Left cardiac atrium (tissue), 4 donors: Measurements from ENCODE around the gene GSC2. TPM values are rescaled to one million over a fixed set of nuclear protein-coding genes. Genes with fewer than 3 reads are reported as not detected.
A peak's percentile ranks its signal among the peaks of the same experiment; 100 is the strongest.

ENCODE experiments used
- ATAC-seq, 2 donors: fragments of 200-7000 bp; cut with Tn5 transposase; one replicate each; pipeline ENCODE4 v1.9.1; 2020; ENCODE audit warnings: mild to moderate bottlenecking in 2 of 2, moderate library complexity in 2 of 2
- DNase-seq: peaks from one replicate; pipeline ENCODE4 v3.0.0-alpha.2; 2020
- intact Hi-C, 2 donors: fragments of 100-400 bp; cut with DNase I; formaldehyde crosslinking; loops; one replicate each; pipeline versions ENCODE4 v1.14.1 to v1.15.1; 2022 to 2023
- total RNA-seq, 2 donors: library from RNA; stranded (reverse); fragmentation: NEBNext Ultra II Directional; extraction: Animal tissue kit (Norgen Biotek cat#: 25700); gene quantifications; one replicate each; pipeline ENCODE4 v1.2.1, GENCODE V29; 2021
- donor health status: DM: no; HTN: yes; CAD: no.
- donor health status: DM: no; HTN: yes; CAD: no; lungs with severe emphysema.
- donor health status: DM: yes; HTN: yes; CAD: no.
- donor health status: Dilated cardiomyopathy.

Gene GSC2
- total RNA-seq, 2 donors from 2014 or later, result not detected

DNA sequence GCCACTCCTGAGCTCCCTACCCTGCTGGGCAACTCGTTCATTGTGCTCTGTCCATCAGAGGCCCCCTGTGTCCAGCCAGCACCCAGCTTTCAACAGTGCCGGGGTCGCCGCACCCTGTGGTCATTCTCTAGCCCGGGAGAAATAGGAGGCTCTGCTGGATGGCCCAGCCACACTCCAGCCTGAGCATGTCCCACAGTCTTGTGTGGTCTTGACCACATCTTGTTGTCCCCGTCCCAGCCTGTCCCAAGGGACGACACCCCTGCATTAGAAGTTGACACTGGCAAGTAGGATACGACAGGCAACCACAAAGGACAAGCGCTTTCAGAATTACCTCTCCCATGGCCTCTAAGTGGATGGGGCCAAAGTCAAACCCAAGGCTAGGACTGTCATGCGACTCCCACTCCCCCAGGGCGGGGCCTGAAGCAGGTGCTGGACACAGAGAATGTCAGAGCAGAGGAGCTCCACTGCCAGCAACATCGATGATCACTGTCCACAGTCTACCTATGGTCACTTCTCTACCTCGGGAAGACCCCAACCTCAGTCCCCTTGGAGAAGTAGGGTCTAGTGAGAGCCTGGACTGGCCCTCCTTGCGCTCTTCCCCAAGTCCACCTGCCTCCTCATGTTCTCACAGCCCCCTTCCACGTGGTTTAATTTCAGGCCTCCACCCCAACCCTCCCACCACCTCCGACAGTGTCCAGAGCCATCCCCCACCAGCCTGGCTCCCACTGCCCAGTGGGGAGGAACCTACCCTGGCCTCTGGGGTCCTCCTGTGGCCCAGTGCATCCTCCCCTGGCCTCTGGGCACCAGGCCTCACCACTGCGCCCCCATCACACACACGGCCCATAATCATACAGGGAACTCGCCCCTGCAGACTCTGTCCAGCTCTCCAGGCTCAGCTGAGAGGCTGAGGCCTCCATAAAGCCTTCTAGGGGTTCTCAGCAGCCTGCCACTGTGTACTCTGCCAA, 23.5 kb downstream of the GSC2 start:
- ATAC-seq, result no peak
- intact Hi-C loops, result no loop called here
- no peak for DNase-seq

DNA sequence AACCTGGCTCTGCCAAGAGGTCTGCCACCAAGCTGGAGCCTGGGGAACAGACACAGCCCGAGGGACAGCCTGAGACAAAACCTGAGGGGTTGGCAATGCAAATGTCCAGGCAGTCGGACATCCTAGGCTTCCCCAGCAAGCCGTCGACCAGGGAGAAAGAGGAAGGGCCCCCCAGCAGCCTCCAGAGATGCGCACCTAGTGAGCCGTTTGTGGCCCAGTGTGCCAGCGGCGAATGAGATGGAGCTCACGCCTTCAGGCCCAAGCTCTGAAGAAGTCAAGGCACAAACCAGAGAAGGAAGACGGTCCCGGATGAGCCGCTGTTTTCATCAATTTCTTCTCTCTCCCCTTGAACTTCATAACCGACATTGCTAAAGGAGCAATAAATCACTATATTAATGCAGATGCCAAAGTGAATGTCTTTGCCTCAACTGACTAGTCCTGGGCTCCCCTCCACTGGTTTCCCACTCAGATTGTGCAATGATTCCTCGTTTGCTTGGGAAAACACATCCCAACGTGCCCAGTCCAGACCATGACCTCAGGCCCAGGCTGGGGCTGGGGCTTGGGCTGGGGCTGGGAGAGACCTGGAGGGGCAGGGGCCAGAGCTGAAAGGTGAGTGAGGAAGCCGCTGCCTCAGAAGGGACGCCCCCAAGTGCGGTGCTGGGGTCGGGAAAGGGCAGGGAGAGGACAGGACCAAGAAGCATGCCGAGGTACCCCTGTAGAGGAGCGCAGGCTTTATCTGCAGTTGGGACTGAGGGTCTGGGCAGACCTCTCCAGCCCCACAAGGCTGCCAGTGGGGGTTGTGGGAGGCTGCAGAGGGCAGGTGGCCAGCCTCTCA, 24.4 kb downstream of the GSC2 start:
- ATAC-seq (no peak), DNase-seq (no peak)
- intact Hi-C loops, result no loop called here

GRCh38 chr22:19125011-19125410, 25.1 kb downstream of the GSC2 start:
- no peak for DNase-seq
- ATAC-seq, result no peak
- intact Hi-C loops, result no loop called here

GRCh38 chr22:19124377-19124776, 25.7 kb downstream of the GSC2 start:
- ATAC-seq (no peak), DNase-seq (no peak)
- intact Hi-C loops, result no loop called here

DNA sequence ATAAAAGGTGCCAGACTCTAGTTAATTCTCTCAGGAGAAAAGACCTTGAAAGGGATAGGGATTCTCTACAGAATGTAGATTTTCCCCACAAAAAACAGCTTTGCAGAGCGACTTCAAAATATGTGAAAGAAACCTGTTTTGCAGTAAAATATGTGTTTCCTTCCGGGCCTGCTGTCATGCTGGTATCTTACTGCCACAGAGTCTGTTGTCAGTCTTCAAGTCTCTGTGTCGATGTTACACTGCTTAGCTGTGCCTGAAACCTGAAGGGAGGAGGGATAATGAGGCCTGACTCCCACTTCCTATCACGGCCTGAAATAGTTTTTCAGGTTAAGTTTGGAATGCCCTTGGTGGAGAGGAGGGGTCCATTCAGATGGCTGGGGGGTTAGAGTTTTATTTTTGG, 26.2 kb downstream of the GSC2 start:
- intact Hi-C loops, result no loop called here
- ATAC-seq (no peak), DNase-seq (no peak)

DNA sequence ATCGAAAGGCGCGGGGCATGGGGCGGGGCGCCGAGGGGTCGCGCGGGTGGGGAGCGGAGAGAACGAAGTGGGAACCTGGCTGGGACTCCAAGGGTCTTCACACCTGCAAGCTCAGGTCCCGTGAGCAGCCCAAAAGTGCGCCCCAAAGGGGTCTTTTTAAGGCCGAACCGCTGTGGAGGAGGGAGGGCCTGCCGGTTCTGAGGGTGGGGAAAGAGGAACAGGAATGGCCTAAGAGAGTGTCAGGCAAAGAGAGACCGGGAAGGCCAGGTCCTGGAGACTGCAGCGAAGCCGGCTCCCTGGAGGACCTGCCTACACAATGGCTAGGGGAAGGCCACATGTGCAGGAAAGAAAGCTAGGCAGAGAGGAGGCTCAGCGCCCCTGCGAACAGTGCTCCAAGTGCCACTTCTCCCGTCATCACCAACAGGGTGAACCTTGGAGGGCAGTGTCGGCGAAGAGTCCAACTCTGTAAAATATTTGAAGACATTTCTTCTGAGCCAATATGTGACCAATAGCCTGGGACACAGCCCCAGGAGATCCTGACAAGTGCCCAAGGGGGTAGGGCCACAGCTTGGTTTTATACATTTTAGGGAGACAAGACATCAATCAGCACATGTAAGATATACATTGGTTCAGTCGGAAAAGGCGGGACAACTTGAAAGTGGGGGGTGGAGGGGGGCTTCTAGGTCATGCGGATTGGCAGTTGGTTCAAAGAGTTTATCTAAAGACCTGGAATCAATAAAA, 27.2 kb downstream of the GSC2 start:
- intact Hi-C loops, result no loop called here
- peak; percentile 9 to 14 for ATAC-seq
- DNase-seq, result no peak

DNA sequence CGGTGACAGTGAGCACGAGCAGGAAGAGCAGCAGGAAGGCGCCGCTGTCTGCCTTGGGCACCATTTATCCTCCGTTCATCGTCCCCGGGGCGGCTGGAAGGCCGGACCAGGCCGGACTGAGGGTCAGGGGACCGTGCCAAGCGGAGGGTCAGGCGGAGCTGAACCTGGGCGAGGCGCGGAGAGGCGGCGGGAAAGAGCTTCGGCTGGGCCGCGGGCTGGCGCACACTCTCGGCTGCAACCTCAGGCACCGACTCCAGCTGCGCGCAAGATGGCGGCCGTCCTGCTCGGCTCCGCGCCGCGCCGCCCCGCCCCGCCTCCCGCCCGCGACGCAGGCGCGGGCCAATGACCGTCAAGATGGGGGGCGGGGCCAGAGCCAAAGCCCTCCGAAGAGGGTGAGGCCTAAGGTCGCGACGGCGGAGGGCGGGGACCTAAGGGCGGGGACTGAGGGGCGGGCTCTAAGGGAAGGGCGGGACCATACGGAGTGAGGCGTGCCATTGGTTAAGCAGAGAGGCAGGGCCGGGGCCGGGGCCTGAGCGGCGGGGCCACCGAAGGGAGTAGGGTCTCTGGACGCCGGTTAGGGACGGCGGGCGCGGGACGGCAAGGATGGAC, 27.8 kb downstream of the GSC2 start, which contains the start of gene DGCR2:
Gene DGCR2, minus strand, starts transcription at position 270 of the 609 bp plus-strand sequence. Its CDS starts 206 bp downstream, at position 64.
- ATAC-seq (peak; percentile 98), DNase-seq (peak; percentile 97)
- intact Hi-C loops, result no loop called here

- intact Hi-C loops, result no loop called here
- DNase-seq, result peak; percentile 60
- ATAC-seq, result peak; percentile 28 to 60
Observed at GRCh38 chr22:19121631-19122142, 28.4 kb downstream of the GSC2 start.

GRCh38 chr22:19120829-19121630, 29.1 kb downstream of the GSC2 start:
- intact Hi-C loops, result no loop called here
- DNase-seq (no peak), ATAC-seq (peak in 1 of 2 donors; percentile 12)

DNA sequence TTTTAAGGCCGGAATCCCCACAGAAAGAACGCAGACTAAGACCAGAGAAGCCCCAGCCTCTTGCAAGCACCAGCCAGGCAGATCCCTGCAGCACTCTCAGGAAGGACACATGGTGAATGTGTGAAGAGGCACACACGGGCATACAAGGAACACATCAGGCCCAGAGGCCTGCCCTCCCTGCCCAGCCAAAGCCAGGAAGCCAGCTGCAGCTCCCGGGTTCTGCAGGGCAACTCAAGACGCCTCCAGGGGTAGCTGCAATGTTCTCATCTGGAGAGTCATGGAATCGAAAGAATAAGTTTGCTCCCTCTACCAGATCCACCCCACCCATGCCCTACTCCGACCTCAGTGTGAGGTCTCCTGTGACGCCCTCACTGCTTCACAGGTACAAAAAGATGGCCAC, 30.1 kb downstream of the GSC2 start:
- ATAC-seq (no peak), DNase-seq (no peak)
- intact Hi-C loops, result no loop called here

GRCh38 chr22:19118329-19118880, 31.7 kb downstream of the GSC2 start:
- no peak for ATAC-seq
- intact Hi-C loops, result no loop called here
- DNase-seq, result no peak

DNA sequence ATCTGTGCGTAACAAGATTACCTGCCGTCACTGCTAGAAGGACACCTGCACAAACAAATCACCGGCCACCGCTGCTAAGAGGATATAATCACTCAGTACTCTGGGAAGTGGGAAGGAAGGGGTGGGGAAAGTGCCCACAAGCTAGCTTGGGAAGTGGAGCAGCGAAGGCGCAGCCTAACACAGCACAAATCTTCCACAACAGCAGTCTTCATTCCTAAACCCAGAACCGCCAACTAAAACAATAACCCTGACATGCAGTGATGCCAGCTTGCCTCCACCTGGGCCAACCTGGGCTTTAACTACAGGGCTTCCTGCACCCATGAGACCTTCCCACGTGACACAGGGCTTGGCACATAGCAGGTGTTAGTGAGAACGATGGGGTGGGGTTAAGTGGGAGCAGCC, 33.0 kb downstream of the GSC2 start:
- intact Hi-C loops, result no loop called here
- ATAC-seq, result no peak
- no peak for DNase-seq

- intact Hi-C loops, result no loop called here
- DNase-seq (no peak), ATAC-seq (no peak)
Observed at GRCh38 chr22:19115628-19116027, 34.5 kb downstream of the GSC2 start.

- intact Hi-C loops, result no loop called here
- peak in 1 of 2 donors; percentile 46 for ATAC-seq
- no peak for DNase-seq
Observed at GRCh38 chr22:19114984-19115552, 35.0 kb downstream of the GSC2 start.

DNA sequence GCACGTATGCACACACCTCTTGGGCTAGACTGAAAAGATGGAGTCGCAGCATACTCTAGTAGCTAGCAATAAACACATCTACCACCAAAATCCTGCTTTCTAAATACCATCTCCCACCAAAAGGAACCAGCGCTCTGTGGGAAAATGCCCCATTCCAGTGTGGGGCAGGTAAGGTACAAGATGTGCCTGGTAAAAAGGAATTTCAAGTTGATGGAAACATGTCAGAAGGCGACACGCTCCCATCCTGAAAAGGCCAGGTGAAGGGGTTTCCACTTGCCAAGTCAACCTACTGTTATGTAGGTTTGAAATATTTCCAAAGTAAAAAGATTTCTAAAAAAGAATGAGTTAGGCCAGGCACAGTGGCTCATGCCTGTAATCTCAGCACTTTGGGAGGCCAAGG, 36.7 kb downstream of the GSC2 start:
- no peak for DNase-seq

DNA sequence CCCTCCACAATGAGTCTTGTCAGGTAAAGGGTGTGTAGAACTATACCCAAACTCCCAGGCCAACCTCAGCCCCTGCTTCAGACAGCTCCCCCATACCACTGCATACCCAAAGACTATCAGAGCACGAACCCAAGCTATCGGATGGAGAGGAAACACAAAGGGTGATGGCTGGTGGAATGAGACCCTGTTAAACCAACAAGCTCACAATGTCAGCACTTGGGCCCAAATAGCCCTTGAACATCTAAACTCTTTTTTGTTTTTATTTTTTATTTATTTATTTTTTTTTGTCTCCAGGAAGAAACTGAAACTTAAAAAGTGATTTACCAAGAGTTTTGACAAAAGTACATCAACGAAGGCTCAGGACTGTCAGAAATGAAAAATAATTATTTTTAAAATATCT, 38.5 kb downstream of the GSC2 start:
- intact Hi-C loops, result no loop called here
- no peak for ATAC-seq
- no peak for DNase-seq

More for the DNA sequence above, 36.7 kb downstream of the GSC2 start:
- intact Hi-C loops, result no loop called here
- no peak for ATAC-seq

DNA sequence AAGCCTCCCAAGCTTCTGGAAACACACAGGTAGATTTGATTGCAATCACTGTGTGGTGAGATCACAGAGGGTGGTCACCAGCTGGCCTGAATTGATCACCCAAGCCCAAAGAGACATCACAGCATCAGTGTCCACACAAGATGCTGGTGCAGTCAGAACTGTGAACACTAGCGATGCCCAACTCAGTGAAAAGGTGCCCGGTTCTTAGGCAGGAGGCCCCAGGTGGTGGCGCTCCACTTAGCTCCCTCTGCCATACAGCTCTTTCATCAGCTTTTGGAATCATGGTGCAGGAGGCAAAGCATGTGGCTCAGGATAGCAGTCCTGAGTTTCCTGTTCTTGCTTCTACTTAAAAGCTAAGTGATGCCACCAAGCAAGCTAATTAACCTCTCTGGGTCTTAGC, 39.0 kb downstream of the GSC2 start:
- no peak for DNase-seq
- ATAC-seq, result no peak
- intact Hi-C loops, result no loop called here
